ENCODE measurements around the gene NUP210. TPM values are rescaled to one million over a fixed set of nuclear protein-coding genes. Genes with fewer than 3 reads are reported as not detected.
"Not testable (repeated sequence)": the region's sequence is repeated elsewhere in the genome, so short reads cannot be mapped to it uniquely, and the experiment has no call there.

NUP210 gene
- total RNA-seq, 1 donor from 2014 or later = 0.53 TPM

- not testable (repeated sequence) for DNase-seq (ENCODE audit: extremely low read depth, low read depth, low spot score)
These were observed 42.4 kb downstream of the NUP210 start for GRCh38 chr3:13377741-13378140.

DNA sequence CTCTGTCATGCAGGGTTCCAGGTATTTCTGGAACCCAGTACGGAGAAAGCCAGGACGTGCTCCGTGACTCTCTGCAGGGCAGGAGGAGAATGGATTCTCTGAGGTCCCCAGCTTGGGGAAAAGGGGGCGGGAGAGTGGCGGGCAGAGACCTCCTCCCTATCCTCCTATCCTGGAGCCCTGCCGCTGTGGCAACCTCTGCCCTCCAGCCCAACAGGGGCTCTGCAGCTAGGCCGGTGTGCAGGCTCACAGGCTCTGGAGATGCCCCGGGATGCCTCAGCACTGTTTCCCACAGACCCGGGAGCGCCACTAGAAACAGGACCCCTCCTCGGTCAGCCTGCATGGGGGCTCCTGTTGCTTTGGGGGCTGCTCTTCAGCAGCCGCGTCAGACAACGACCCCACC is 43.1 kb downstream of the NUP210 start:
- DNase-seq (ENCODE audit: extremely low read depth, low read depth, low spot score) = no peak

GRCh38 chr3:13376091-13376490 is 44.0 kb downstream of the NUP210 start:
- DNase-seq (ENCODE audit: extremely low read depth, low read depth, low spot score) = no peak

- no peak for DNase-seq (ENCODE audit: extremely low read depth, low read depth, low spot score)
These were observed 44.7 kb downstream of the NUP210 start for GRCh38 chr3:13375464-13375863.

- no peak for DNase-seq (ENCODE audit: extremely low read depth, low read depth, low spot score)
These were observed 46.0 kb downstream of the NUP210 start for GRCh38 chr3:13373975-13374586.

DNA sequence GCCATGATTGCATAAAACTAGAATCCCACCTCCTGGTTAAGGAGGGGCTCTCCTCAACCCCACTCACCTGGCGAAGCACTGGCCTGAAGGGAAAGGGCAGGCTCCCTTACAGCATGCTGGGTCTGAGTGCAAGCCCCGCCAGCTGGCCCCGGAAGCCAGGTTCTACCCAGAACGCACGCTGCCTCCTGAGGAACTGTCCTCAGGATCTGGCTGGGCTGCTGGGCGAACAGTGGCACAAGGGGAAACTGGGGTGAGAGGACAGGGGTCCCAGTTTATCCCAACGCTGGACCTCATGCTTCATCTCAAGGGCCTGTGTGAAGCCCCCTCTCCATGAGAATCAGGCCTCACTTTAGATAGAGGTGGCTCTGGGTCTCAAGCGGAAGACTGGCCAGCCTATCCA is 47.5 kb downstream of the NUP210 start:
- DNase-seq (ENCODE audit: extremely low read depth, low read depth, low spot score) = no peak

DNA sequence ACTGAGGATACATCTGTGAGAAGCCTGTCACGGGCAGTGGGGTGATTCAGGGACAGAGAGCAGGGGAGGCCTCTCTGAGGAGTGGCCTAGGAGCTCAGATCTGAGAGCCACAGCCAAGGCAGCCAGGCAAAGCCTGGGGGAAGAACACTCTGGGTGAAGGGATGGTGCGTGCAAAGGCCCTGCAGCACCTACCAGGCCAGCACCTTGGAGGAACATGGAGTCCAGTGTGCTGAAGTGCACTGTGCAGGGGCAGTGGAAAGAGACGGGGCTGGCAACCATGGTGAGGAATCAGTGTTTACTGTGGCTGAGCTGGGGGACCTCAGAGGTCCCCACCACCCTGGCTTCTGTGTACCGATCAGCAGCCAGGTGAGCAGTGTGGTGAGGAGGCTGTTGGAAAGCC is 48.0 kb downstream of the NUP210 start:
- DNase-seq (ENCODE audit: extremely low read depth, low read depth, low spot score) = no peak

GRCh38 chr3:13371100-13372075 is 48.7 kb downstream of the NUP210 start:
- no peak for DNase-seq (ENCODE audit: extremely low read depth, low read depth, low spot score)

DNA sequence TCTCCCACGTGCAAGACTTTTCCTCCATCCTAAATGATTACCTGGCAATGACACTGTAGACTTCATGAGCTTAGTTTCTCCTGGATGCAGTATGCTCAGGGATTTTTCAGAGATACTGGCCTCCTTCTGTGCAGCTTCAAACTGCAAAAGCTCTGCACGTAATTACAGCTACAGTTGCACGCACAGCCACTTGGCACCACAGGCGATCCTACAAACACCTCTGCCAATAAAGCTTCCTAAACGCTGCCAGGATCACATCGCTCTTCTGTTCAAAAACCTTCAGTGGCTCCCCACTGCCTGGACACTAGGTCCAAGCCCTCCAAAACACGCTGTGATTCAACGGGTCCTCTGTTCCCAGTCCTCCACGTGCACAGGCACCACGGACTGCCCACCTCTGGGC is 49.5 kb downstream of the NUP210 start:
- DNase-seq (ENCODE audit: extremely low read depth, low read depth, low spot score) = no peak

GRCh38 chr3:13370055-13370454 is 50.1 kb downstream of the NUP210 start:
- no peak for DNase-seq (ENCODE audit: extremely low read depth, low read depth, low spot score)

DNA sequence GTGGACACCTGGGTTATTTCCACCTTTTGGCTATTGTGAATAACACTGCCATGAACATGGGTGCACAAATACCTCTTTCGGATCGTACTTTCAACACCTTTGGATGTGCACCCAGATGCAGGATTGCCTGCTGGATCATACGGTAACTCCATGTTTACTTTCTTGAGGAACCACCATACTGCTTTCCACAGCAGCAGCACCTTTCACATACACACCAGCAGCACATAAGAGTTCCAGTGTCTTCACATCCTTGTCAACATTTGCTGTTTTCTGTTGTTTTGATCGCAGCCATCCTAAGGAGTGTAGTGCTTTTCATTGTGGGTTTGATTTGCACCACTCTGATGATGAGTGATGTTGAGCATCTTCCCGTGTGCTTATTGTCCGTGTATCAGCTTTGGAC is 51.3 kb downstream of the NUP210 start:
- no peak for DNase-seq (ENCODE audit: extremely low read depth, low read depth, low spot score)

DNA sequence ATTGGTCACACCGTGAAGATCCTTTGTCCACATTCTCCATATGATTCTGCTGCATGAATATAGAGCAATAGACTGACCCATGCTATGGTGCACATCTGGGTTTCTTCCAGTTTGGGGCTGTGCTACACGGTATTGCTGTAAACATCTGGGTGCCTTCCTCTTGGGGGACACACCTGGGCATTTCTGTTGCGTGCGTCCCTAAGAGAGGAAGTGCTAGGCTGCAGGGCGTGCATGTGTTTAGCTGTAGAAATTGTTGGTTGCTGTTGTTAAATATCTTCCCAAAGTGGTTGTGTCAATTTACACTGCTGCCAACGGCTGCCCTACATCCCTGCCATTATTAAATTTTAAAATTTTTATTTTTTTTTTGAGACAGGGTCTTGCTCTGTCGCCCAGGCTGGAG is 52.4 kb downstream of the NUP210 start:
- no peak for DNase-seq (ENCODE audit: extremely low read depth, low read depth, low spot score)

GRCh38 chr3:13365390-13366379 is 54.4 kb downstream of the NUP210 start:
- no peak for DNase-seq (ENCODE audit: extremely low read depth, low read depth, low spot score)

GRCh38 chr3:13364602-13365271 is 55.4 kb downstream of the NUP210 start:
- no peak for DNase-seq (ENCODE audit: extremely low read depth, low read depth, low spot score)

DNA sequence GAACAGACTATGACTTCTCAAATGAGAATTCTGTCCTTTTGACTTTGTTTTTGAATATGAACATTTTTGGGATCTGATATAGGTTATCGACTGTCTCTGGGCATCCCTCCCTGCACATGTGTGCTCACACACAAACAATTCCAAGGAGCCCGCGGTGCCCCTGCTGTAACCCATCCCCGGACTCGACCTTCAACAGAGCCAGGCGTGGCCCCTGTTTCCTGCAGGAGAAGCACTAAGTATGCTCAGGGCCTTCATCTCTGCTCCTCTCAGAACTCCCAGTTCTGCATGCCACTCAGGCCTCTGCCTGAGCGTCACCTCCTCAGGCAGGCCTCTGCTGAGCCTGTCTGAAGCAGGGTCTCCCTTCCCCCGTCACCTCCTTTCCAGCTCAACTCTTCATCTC is 57.6 kb downstream of the NUP210 start:
- no peak for DNase-seq (ENCODE audit: extremely low read depth, low read depth, low spot score)

DNA sequence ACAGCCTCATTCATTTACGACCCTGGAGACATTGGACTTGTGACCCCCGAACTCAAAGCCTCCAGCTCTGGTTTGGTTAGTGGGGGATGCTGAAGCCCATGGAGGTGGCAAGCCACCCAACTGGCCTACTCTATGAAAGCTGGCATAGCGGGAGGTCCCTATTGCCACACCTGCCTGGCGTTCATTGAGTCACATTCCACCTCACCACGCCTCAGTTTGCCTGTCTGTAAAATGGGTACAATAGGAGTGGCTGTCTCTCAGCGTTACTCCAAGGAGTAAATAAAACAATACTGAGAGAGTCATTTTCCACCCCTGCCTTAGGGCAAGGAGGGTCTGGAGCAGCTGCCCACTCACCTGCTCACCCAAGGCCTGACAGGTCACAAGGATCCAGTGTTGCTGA is 60.2 kb downstream of the NUP210 start:
- no peak for DNase-seq (ENCODE audit: extremely low read depth, low read depth, low spot score)

GRCh38 chr3:13358643-13359042 is 61.5 kb downstream of the NUP210 start:
- no peak for DNase-seq (ENCODE audit: extremely low read depth, low read depth, low spot score)

DNA sequence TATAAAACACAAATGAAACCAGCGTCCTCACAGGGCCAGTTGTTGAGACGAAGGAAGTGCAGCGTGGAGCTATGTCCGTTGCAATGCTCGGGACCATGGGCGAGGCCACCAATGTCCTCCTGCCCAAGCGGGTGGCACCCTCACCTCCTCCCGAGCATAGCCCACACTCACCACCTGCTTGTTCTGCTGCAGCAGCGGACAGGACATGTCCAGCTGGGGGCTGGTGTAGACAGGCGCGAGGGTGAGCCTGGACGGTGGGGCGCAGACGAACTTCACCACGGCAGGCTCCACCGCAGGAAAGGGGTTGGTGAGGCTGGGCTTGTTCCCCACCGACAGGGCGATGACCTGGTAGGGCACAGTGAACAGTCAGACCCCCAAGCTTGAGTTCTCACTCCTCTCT is 62.1 kb downstream of the NUP210 start:
- DNase-seq (ENCODE audit: extremely low read depth, low read depth, low spot score) = no peak

GRCh38 chr3:13357074-13357473 is 63.0 kb downstream of the NUP210 start:
- no peak for DNase-seq (ENCODE audit: extremely low read depth, low read depth, low spot score)

- no peak for DNase-seq (ENCODE audit: extremely low read depth, low read depth, low spot score)
These were observed 66.1 kb downstream of the NUP210 start for GRCh38 chr3:13353936-13354542.

Data from glomerular endothelial cell (primary cell).